ENCODE measurements around the gene USP43.
A peak's percentile ranks its signal among the peaks of the same experiment; 100 is the strongest.

USP43 gene

GRCh38 chr17:9643611-9644010 is 1.7 kb upstream of the USP43 start:
- H3K4me3 ChIP-seq (ENCODE audit: control insufficient read depth, low read depth, low read length), result no peak overlapping the region
- TF ChIP-seq CTCF (conservative IDR thresholded peaks at IDR 0.05; ENCODE audit: control insufficient read depth, insufficient read depth, low read depth, low read length), result no peak
- no peak for DNase-seq (ENCODE audit: low read depth)

- TF ChIP-seq CTCF (conservative IDR thresholded peaks at IDR 0.05; ENCODE audit: control insufficient read depth, insufficient read depth, low read depth, low read length), result no peak
- DNase-seq (ENCODE audit: low read depth), result peak; percentile 6
- H3K4me3 ChIP-seq (ENCODE audit: control insufficient read depth, low read depth, low read length), result peak overlapping the region; percentile 7
These were observed 681 bp downstream of the USP43 start for GRCh38 chr17:9645851-9646545.

GRCh38 chr17:9646546-9646885 is 1.2 kb downstream of the USP43 start:
- TF ChIP-seq CTCF (conservative IDR thresholded peaks at IDR 0.05; ENCODE audit: control insufficient read depth, insufficient read depth, low read depth, low read length), result no peak
- no peak for DNase-seq (ENCODE audit: low read depth)
- no peak overlapping the region for H3K4me3 ChIP-seq (ENCODE audit: control insufficient read depth, low read depth, low read length)

GRCh38 chr17:9647014-9647413 is 1.7 kb downstream of the USP43 start:
- DNase-seq (ENCODE audit: low read depth), result no peak
- no peak overlapping the region for H3K4me3 ChIP-seq (ENCODE audit: control insufficient read depth, low read depth, low read length)
- no peak for TF ChIP-seq CTCF (conservative IDR thresholded peaks at IDR 0.05; ENCODE audit: control insufficient read depth, insufficient read depth, low read depth, low read length)

- TF ChIP-seq CTCF (conservative IDR thresholded peaks at IDR 0.05; ENCODE audit: control insufficient read depth, insufficient read depth, low read depth, low read length), result no peak
- no peak overlapping the region for H3K4me3 ChIP-seq (ENCODE audit: control insufficient read depth, low read depth, low read length)
These were observed 3.3 kb downstream of the USP43 start for GRCh38 chr17:9648521-9649110.

GRCh38 chr17:9658593-9659211 is 13.4 kb downstream of the USP43 start:
- DNase-seq (ENCODE audit: low read depth), result peak; percentile 85
- no peak for TF ChIP-seq CTCF (conservative IDR thresholded peaks at IDR 0.05; ENCODE audit: control insufficient read depth, insufficient read depth, low read depth, low read length)

More at GRCh38 chr17:9648521-9649110, 3.3 kb downstream of the USP43 start:
- DNase-seq (ENCODE audit: low read depth), result no peak

More at GRCh38 chr17:9658593-9659211, 13.4 kb downstream of the USP43 start:
- no peak overlapping the region for H3K4me3 ChIP-seq (ENCODE audit: control insufficient read depth, low read depth, low read length)

Measured in fibroblast of mammary gland (primary cell).